NCI-H2029 (cell line): ENCODE data around the gene MED27.

Experiments used
- DNase-seq: peaks from one replicate; lab custom pipeline; 2025; lab: John Stamatoyannopoulos, UW

Gene MED27

DNA sequence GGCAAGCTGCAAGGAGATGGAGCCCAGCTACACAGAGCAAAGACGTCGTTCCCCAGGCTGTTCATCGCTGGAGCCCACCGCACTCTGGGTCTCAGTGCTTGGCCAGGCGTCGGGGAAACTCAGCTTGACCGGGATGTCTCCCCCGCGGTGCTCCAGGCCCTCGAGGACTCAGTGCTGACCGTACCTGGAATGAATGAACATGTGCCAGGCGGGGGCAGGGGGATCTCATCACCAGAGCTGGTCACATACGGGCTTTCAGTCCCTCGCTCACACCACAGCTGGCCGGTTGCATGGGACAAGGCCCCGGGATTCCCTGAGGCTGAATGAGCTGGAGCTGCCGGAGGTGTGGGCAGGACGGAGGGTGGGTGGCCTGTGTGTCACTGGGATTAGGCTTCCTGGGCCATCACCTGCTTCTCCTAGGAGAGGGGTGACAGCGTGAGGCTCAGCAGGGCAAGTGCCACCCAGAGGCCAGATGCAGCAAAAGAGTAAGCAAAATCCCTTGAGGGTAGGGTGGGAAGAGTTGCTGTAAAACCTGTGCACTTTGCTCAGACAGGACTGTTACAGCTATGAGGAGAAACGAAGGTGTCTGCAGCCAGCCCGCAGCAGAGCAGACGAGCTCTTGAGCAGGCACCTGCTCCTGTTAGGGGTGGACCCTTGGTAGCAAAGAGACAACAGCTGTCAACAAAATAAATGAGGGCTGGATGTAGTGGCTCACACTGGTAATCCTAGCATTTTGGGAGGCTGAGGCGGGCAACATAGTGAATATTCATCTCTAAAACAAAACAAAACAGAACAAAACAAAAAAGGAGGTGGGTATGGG is 269.1 kb downstream of the MED27 start:
- peak; percentile 70 for DNase-seq
